ENCODE measurements around the gene HOXC9. TPM values are rescaled to one million over a fixed set of nuclear protein-coding genes. Genes with fewer than 3 reads are reported as not detected.

HOXC9 gene
- total RNA-seq, 1 experiment from 2014 or later: not detected

GRCh38 chr12:54045401-54045800, 45.4 kb downstream of the HOXC9 start:
- Histone ChIP-seq H3K56ac (ENCODE audit: insufficient read length, low read depth, low read length) (no peak overlapping the region), H2BK12ac (ENCODE audit: insufficient read length, low read depth, low read length) (no peak overlapping the region), H3K23me2 (ENCODE audit: insufficient read length, low read depth, low read length, poor library complexity, severe bottlenecking) (no peaks in the 10 kb centered on the region), H3K9me3 (ENCODE audit: control insufficient read depth, low read depth, low read length) (no peaks in the 10 kb centered on the region), H3K79me1 (ENCODE audit: insufficient read depth, low read depth, low read length, poor library complexity, severe bottlenecking) (no peaks in the 10 kb centered on the region), H4K8ac (replicated peaks; ENCODE audit: insufficient read length, low read depth, low read length) (no peak overlapping the region), H2AFZ (ENCODE audit: low read length) (no peak overlapping the region), H3K79me2 (ENCODE audit: insufficient read depth, low read length) (no peaks in the 10 kb centered on the region), H3T11ph (ENCODE audit: low read length) (no peak overlapping the region), H4K20me1 (ENCODE audit: control insufficient read depth, insufficient read depth, insufficient read length) (no peaks in the 10 kb centered on the region), H3K4ac (ENCODE audit: low read depth, low read length) (no peak overlapping the region), H3K14ac (ENCODE audit: insufficient read depth, low read length) (no peak overlapping the region), H2BK15ac (ENCODE audit: low read depth, low read length) (no peak overlapping the region), H2BK120ac (ENCODE audit: low read depth, low read length, poor library complexity, severe bottlenecking) (no peak overlapping the region), H4K91ac (ENCODE audit: insufficient read length, low read depth, low read length) (no peak overlapping the region), H3K27ac (ENCODE audit: insufficient read length, low read depth, low read length) (no peak overlapping the region), H3K4me1 (ENCODE audit: insufficient read depth, low read length) (no peaks in the 10 kb centered on the region), H2BK5ac (ENCODE audit: insufficient read length, low read length) (no peak overlapping the region), H4K5ac (ENCODE audit: insufficient read length, low read depth, low read length) (no peak overlapping the region), H3K4me2 (ENCODE audit: insufficient read depth, insufficient read length, low read length) (no peak overlapping the region), H2BK20ac (ENCODE audit: low read depth, low read length, poor library complexity, severe bottlenecking) (no peak overlapping the region), H3K23ac (ENCODE audit: insufficient read length, low read depth, low read length) (no peak overlapping the region), H3K18ac (ENCODE audit: insufficient read length, low read depth, low read length) (no peak overlapping the region), H3K27me3 (ENCODE audit: insufficient read depth, low read length) (peaks cover 99% of the 10 kb centered on the region), H2AK5ac (ENCODE audit: insufficient read length, low read length) (no peak overlapping the region), H3K9ac (ENCODE audit: extremely low read depth, insufficient read length, low read length) (no peak overlapping the region)
- H3K36me3 Mint-ChIP-seq (ENCODE audit: insufficient read depth in 1 of 3, low read depth in 3 of 3): no peaks in the 10 kb centered on the region
- H3K27me3 Mint-ChIP-seq (ENCODE audit: low read depth): peaks cover 100% of the 10 kb centered on the region
- TF ChIP-seq CTCF (conservative IDR thresholded peaks at IDR 0.05): no peak
- no peak overlapping the region for H3K27ac Mint-ChIP-seq
- peaks cover 3 to 18% of the 10 kb centered on the region in 2 experiments for H3K4me1 Mint-ChIP-seq
- H3K9me3 Mint-ChIP-seq: peaks cover 5 to 10% of the 10 kb centered on the region in 2 experiments; a peak in 4 of 5 replicates
- H3K4me3 Mint-ChIP-seq: no peak overlapping the region
- DNase-seq: no peak
